Astrocyte (in vitro differentiated cells and primary cell): ENCODE results near the gene PJA2. TPM values are rescaled to one million over a fixed set of nuclear protein-coding genes. Genes with fewer than 3 reads are reported as not detected.

Source experiments
- DNase-seq: peaks from one replicate; pipeline ENCODE4 v3.0.0-alpha.2; 2010; ENCODE audit warnings: low read depth
- FAIRE-seq: peaks from 2 replicates; lab custom pipeline; 2011; peaks lifted over from hg19 to GRCh38; lab: Jason Lieb, UNC
- H2AFZ ChIP-seq: 2 replicates; pipeline ENCODE4 v1.6.0; 2012; ENCODE audit warnings: low read depth, low read length, inconsistent platforms
- H3K27ac ChIP-seq: 2 replicates; pipeline ENCODE4 v1.5.1; 2011; ENCODE audit warnings: low read depth, low read length, inconsistent platforms
- H3K27me3 ChIP-seq: 2 replicates; pipeline ENCODE4 v1.6.0; 2011; ENCODE audit warnings: low read length, inconsistent platforms; ENCODE audit not compliant: insufficient read depth
- H3K36me3 ChIP-seq: 2 replicates; pipeline ENCODE4 v1.5.1; 2011; ENCODE audit warnings: low read length, inconsistent platforms; ENCODE audit not compliant: insufficient read depth
- H3K4me1 ChIP-seq: 2 replicates; pipeline ENCODE4 v1.5.1; 2011; ENCODE audit warnings: low read length, inconsistent platforms; ENCODE audit not compliant: insufficient read depth
- H3K4me2 ChIP-seq: 2 replicates; pipeline ENCODE4 v1.6.0; 2012; ENCODE audit warnings: low read length, inconsistent platforms
- H3K4me3 ChIP-seq: 2 replicates; pipeline ENCODE4 v1.5.1; 2011; ENCODE audit warnings: low read depth, mild to moderate bottlenecking, low read length, inconsistent platforms; ENCODE audit not compliant: insufficient read depth
- H3K79me2 ChIP-seq: 2 replicates; pipeline ENCODE4 v1.6.0; 2012; ENCODE audit warnings: mild to moderate bottlenecking, low read length, inconsistent platforms; ENCODE audit not compliant: insufficient read depth
- H3K9ac ChIP-seq: 2 replicates; pipeline ENCODE4 v1.6.0; 2012; ENCODE audit warnings: mild to moderate bottlenecking, low read length, inconsistent platforms
- H3K9me3 ChIP-seq: 2 replicates; pipeline ENCODE4 v1.5.1; 2012; ENCODE audit warnings: low read depth, mild to moderate bottlenecking, low read length, inconsistent platforms; ENCODE audit not compliant: insufficient read depth
- H4K20me1 ChIP-seq: 2 replicates; pipeline ENCODE4 v1.6.0; 2012; ENCODE audit warnings: low read length, inconsistent platforms; ENCODE audit not compliant: insufficient read depth
- H3K27ac Mint-ChIP-seq: one replicate; pipeline ENCODE4 v1.8.0; 2021; ENCODE audit warnings: mild to moderate bottlenecking, mixed read lengths; ENCODE audit not compliant: unreplicated experiment
- H3K27me3 Mint-ChIP-seq: one replicate; pipeline ENCODE4 v1.8.0; 2021; ENCODE audit warnings: low read depth, mixed read lengths; ENCODE audit not compliant: unreplicated experiment
- H3K36me3 Mint-ChIP-seq: one replicate; pipeline ENCODE4 v1.8.0; 2021; ENCODE audit warnings: low read depth, mixed read lengths; ENCODE audit not compliant: unreplicated experiment
- H3K4me1 Mint-ChIP-seq: one replicate; pipeline ENCODE4 v1.8.0; 2021; ENCODE audit warnings: low read depth, mixed read lengths; ENCODE audit not compliant: unreplicated experiment
- H3K4me3 Mint-ChIP-seq: one replicate; pipeline ENCODE4 v1.8.0; 2021; ENCODE audit warnings: mild to moderate bottlenecking, moderate library complexity, mixed read lengths; ENCODE audit not compliant: unreplicated experiment
- H3K9me3 Mint-ChIP-seq: one replicate; pipeline ENCODE4 v1.8.0; 2021; ENCODE audit warnings: mild to moderate bottlenecking, mixed read lengths; ENCODE audit not compliant: unreplicated experiment
- CTCF ChIP-seq: IDR thresholded peaks from 2 replicates; pipeline ENCODE4 v1.5.1; 2011; ENCODE audit warnings: low read depth, mild to moderate bottlenecking, inconsistent platforms, low read length, moderate library complexity; ENCODE audit not compliant: insufficient read depth
- EZH2 ChIP-seq: IDR thresholded peaks from 2 replicates; pipeline ENCODE4 v1.6.1; 2012; ENCODE audit warnings: mild to moderate bottlenecking, low read length, inconsistent platforms; ENCODE audit not compliant: insufficient read depth
- total RNA-seq: library from RNA; stranded (reverse); gene quantifications from 2 replicates; pipeline ENCODE4 v1.2.1, GENCODE V29; 2021

The PJA2 gene
- total RNA-seq, 1 donor from 2014 or later = 107 TPM

GRCh38 chr5:109390188-109390587 lies 19.6 kb downstream of the PJA2 start:
- Histone ChIP-seq H3K79me2 (peaks cover 100% of the 10 kb centered on the region), H3K9ac (no peak overlapping the region), H3K4me2 (no peak overlapping the region), H3K27ac (no peak overlapping the region), H3K27me3 (no peaks in the 10 kb centered on the region), H2AFZ (no peak overlapping the region), H3K36me3 (peaks cover 5% of the 10 kb centered on the region), H4K20me1 (peaks cover 92% of the 10 kb centered on the region), H3K4me1 (peaks cover 12% of the 10 kb centered on the region), H3K4me3 (no peak overlapping the region), H3K9me3 (no peaks in the 10 kb centered on the region)
- Mint-ChIP-seq H3K36me3 (peaks cover 3% of the 10 kb centered on the region), H3K27ac (no peak overlapping the region), H3K9me3 (no peaks in the 10 kb centered on the region), H3K4me3 (no peak overlapping the region), H3K27me3 (no peaks in the 10 kb centered on the region), H3K4me1 (peaks cover 41% of the 10 kb centered on the region)
- DNase-seq = no peak
- no peak for TF ChIP-seq CTCF
- TF ChIP-seq EZH2 = no peak
- no peak for FAIRE-seq

GRCh38 chr5:109388407-109388806 lies 21.4 kb downstream of the PJA2 start:
- Histone ChIP-seq H3K4me3 (no peak overlapping the region), H2AFZ (no peak overlapping the region), H3K4me2 (peak overlapping the region; percentile 29), H3K27me3 (no peaks in the 10 kb centered on the region), H3K4me1 (peaks cover 12% of the 10 kb centered on the region), H3K36me3 (peaks cover 5% of the 10 kb centered on the region), H3K27ac (no peak overlapping the region), H3K79me2 (peaks cover 100% of the 10 kb centered on the region), H3K9me3 (no peaks in the 10 kb centered on the region), H4K20me1 (peaks cover 90% of the 10 kb centered on the region), H3K9ac (no peak overlapping the region)
- Mint-ChIP-seq H3K27ac (peak overlapping the region; percentile 26), H3K4me1 (peaks cover 31% of the 10 kb centered on the region), H3K36me3 (peaks cover 3% of the 10 kb centered on the region), H3K27me3 (no peaks in the 10 kb centered on the region), H3K9me3 (no peaks in the 10 kb centered on the region), H3K4me3 (no peak overlapping the region)
- TF ChIP-seq EZH2 (no peak), CTCF (no peak)
- FAIRE-seq (no peak), DNase-seq (peak; percentile 33)

GRCh38 chr5:109387408-109387974 lies 22.3 kb downstream of the PJA2 start:
- FAIRE-seq = no peak
- H3K9ac ChIP-seq = no peak overlapping the region
- H3K4me3 ChIP-seq = no peak overlapping the region
- peaks cover 86% of the 10 kb centered on the region for H4K20me1 ChIP-seq
- H3K27ac ChIP-seq = no peak overlapping the region
- peaks cover 12% of the 10 kb centered on the region for H3K4me1 ChIP-seq
- no peak overlapping the region for H3K4me2 ChIP-seq
- peaks cover 99% of the 10 kb centered on the region for H3K79me2 ChIP-seq
- no peaks in the 10 kb centered on the region for H3K9me3 ChIP-seq
- no peaks in the 10 kb centered on the region for H3K27me3 ChIP-seq
- no peak for TF ChIP-seq EZH2
- no peak for TF ChIP-seq CTCF
- H2AFZ ChIP-seq = no peak overlapping the region
- H3K9me3 Mint-ChIP-seq = no peaks in the 10 kb centered on the region
- no peak for DNase-seq
- H3K27ac Mint-ChIP-seq = no peak overlapping the region
- H3K36me3 ChIP-seq = peaks cover 5% of the 10 kb centered on the region
- H3K36me3 Mint-ChIP-seq = peaks cover 3% of the 10 kb centered on the region
- no peaks in the 10 kb centered on the region for H3K27me3 Mint-ChIP-seq
- peaks cover 31% of the 10 kb centered on the region for H3K4me1 Mint-ChIP-seq
- no peak overlapping the region for H3K4me3 Mint-ChIP-seq
